Osteoblast (primary cell): ENCODE results near the gene KCNN3. TPM values are rescaled to one million over a fixed set of nuclear protein-coding genes. Genes with fewer than 3 reads are reported as not detected.

Source experiments
- DNase-seq: peaks from one replicate; pipeline ENCODE4 v3.0.0; 2011; ENCODE audit warnings: low spot score, mixed read lengths; ENCODE audit not compliant: insufficient read length; ENCODE audit errors: missing footprints
- H2AFZ ChIP-seq: 2 replicates; pipeline ENCODE4 v1.6.0; 2011; ENCODE audit warnings: mild to moderate bottlenecking, low read length
- H3K27ac ChIP-seq: 2 replicates; pipeline ENCODE4 v1.5.1; 2011; ENCODE audit warnings: mild to moderate bottlenecking, low read depth, low read length, moderate library complexity
- H3K27me3 ChIP-seq: 2 replicates; pipeline ENCODE4 v1.6.0; 2012; ENCODE audit warnings: mild to moderate bottlenecking, control low read depth, inconsistent platforms, low read length, moderate library complexity; ENCODE audit not compliant: insufficient read depth
- H3K36me3 ChIP-seq: 2 replicates; pipeline ENCODE4 v1.5.1; 2011; ENCODE audit warnings: mild to moderate bottlenecking, low read length, control low read depth, moderate library complexity; ENCODE audit not compliant: insufficient read depth
- H3K4me1 ChIP-seq: 2 replicates; pipeline ENCODE4 v1.5.1; 2011; ENCODE audit warnings: mild to moderate bottlenecking, low read length, control low read depth, moderate library complexity; ENCODE audit not compliant: insufficient read depth
- H3K4me2 ChIP-seq: 2 replicates; pipeline ENCODE4 v1.6.0; 2011; ENCODE audit warnings: mild to moderate bottlenecking, low read length; ENCODE audit not compliant: insufficient read depth
- H3K4me3 ChIP-seq: fragments of 200-600 bp; sonication (generic); 3 replicates; pipeline ENCODE4 v1.5.1; 2012; ENCODE audit warnings: mild to moderate bottlenecking, low read length, inconsistent platforms; ENCODE audit not compliant: insufficient read depth
- H3K79me2 ChIP-seq: 2 replicates; pipeline ENCODE4 v1.6.0; 2012; ENCODE audit warnings: mild to moderate bottlenecking, low read length, control low read depth, inconsistent platforms; ENCODE audit not compliant: insufficient read depth
- H3K9me3 ChIP-seq: 2 replicates; pipeline ENCODE4 v1.5.1; 2011; ENCODE audit warnings: low read depth, low read length, control low read depth
- H4K20me1 ChIP-seq: 2 replicates; pipeline ENCODE4 v1.6.0; 2012; ENCODE audit warnings: mild to moderate bottlenecking, low read length, control low read depth; ENCODE audit not compliant: insufficient read depth
- CTCF ChIP-seq: IDR thresholded peaks from 2 replicates; pipeline ENCODE4 v1.5.1; 2011; ENCODE audit warnings: mild to moderate bottlenecking, low read depth, low read length, moderate library complexity; ENCODE audit errors: extremely low read depth
- total RNA-seq: library from RNA; depleted of rRNA; stranded (reverse); fragments of >200 nt; gene quantifications from 2 replicates; pipeline ENCODE4 v1.2.3, GENCODE V29; 2012

KCNN3 gene
- total RNA-seq, 1 donor, result under 0.01 TPM

DNA sequence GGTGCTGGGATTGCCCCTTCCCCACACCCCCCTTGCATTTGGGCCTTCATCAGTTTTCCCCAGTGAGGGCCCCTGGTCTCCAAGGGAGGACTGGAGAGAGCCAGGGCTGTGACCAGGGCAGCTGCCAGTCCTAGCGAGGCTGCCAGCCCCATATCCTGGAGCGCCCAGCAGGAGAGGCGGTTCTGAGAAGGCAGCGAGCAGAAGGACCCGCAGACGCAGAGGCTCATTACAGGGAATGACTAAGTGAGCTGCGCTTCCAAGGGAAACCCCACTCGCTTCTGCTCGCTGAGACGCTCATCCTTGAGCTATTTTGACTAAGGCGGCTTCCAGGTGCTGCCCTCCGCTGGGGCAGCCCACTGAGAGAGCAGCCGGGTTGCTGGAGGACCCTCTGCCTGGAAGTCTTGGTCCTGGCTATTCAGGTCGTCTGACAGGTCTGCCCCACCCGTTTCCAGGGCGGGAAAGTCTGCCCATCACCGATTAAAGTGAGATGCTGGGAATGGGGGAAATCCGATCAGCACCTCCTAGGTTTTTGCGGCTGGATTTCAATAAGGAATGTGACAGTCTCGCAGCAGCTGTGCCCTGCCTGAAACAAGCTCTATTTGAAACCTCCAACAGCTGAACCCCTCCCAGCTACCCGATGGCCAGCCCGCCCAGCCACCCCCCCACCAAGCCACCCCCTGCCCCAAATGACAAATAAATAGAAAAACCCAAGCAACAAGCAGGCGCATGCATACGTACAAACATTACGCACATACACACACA is 2.8 kb downstream of the KCNN3 start:
- H3K9me3 ChIP-seq, result no peaks in the 10 kb centered on the region
- peaks cover 25% of the 10 kb centered on the region for H3K4me1 ChIP-seq
- H2AFZ ChIP-seq, result peak overlapping the region; percentile 22
- no peak overlapping the region for H3K27ac ChIP-seq
- peak; percentile 96 for DNase-seq
- peak overlapping the region; percentile 28 for H3K4me2 ChIP-seq
- no peaks in the 10 kb centered on the region for H3K79me2 ChIP-seq
- H3K27me3 ChIP-seq, result peaks cover 36% of the 10 kb centered on the region
- H4K20me1 ChIP-seq, result peaks cover 2% of the 10 kb centered on the region
- TF ChIP-seq CTCF, result no peak
- H3K36me3 ChIP-seq, result no peaks in the 10 kb centered on the region
- H3K4me3 ChIP-seq, result peak overlapping the region; percentile 13

DNA sequence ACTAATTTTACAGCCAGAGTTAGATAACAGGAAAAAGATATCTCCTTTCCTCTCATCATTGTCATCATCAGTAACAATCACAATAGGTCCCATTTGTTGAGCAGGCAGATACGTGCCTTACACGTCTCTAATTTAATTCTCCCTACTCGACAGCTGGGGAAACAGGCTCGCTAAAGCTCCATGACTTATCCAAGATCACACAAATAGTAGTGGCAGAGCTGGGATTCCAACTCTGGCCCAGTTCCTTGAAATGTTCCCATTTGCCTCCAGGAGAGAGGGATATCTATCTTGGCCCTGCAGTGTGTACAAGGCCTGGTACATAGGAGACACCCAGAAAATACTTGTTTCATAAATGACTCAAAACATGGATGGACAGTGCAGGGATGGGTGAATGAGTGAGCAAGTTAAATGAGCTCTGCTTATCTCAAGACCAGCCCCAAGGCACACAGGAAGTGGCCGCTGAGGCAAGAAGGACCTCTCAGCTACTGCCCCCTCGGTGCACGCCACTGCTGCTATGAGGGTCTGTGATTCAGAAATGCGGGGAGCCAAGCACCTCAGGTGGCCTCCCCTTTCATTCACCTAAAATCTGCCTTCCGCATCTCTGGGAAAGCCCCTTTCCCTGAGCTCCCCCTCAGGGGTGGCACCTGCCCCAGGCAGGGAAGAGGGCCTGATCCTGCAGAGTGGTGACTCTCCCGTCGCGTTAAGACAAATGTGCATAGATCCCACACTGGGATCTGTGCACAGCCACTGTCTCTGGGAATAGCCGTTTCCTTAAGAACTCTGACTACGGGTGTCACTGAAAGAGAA is 3.6 kb downstream of the KCNN3 start:
- Histone ChIP-seq H3K4me1 (peaks cover 29% of the 10 kb centered on the region), H3K4me3 (peak overlapping the region; percentile 13), H2AFZ (peak overlapping the region; percentile 22), H3K36me3 (no peaks in the 10 kb centered on the region), H4K20me1 (peaks cover 2% of the 10 kb centered on the region), H3K9me3 (no peaks in the 10 kb centered on the region), H3K27ac (no peak overlapping the region), H3K27me3 (peaks cover 36% of the 10 kb centered on the region), H3K79me2 (no peaks in the 10 kb centered on the region), H3K4me2 (peak overlapping the region; percentile 28)
- peak; percentile 77 for DNase-seq
- no peak for TF ChIP-seq CTCF

DNA sequence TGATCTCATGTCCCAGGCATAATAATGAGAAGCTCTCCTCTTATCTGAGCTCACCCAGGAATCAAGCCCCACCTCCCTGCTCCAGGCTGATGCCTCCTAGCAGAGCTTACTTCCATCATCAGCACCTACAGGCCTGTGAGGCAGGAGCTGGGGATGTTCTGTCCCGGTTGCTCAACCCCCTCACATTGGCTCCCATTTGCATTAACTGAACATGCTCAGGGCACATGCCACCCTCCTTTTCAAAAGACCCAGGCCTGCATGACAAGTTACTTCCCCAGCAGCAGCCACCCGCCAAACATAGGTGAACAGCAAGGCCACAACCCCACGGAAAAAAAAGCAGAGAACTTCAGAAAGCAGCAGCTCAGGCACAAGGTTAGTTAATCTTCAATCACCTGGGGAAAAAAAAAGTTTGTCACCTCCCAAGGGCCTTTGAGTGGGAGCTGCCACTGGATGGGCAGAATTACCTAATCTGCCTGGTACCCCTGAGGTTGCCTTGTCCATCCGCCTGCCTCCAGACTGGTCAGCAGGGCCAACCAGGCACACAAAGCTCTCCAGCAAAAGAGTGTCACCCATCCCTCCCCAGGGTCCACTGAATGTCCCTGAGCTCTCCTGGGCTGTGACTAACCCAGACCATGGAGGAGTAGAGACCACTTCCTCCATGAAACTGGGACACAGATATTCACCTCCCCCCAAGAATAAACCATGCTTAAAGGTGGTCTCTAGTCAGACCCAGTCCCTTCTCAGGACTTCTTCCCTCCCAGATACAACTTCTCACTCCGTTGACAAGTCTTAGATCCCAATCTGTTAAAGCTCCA is 4.4 kb downstream of the KCNN3 start:
- no peaks in the 10 kb centered on the region for H3K9me3 ChIP-seq
- H3K4me3 ChIP-seq, result no peak overlapping the region
- peaks cover 30% of the 10 kb centered on the region for H3K4me1 ChIP-seq
- no peak overlapping the region for H2AFZ ChIP-seq
- no peaks in the 10 kb centered on the region for H3K36me3 ChIP-seq
- peak; percentile 53 for DNase-seq
- no peak for TF ChIP-seq CTCF
- H3K27me3 ChIP-seq, result peaks cover 29% of the 10 kb centered on the region
- peaks cover 2% of the 10 kb centered on the region for H4K20me1 ChIP-seq
- H3K4me2 ChIP-seq, result no peak overlapping the region
- H3K79me2 ChIP-seq, result no peaks in the 10 kb centered on the region
- no peak overlapping the region for H3K27ac ChIP-seq
